H1 (cell line): Measurements from ENCODE around the gene SMG5. TPM values are rescaled to one million over a fixed set of nuclear protein-coding genes. Genes with fewer than 3 reads are reported as not detected.

ENCODE experiments used
- CTCF ChIA-PET: fragments of 300-600 bp; sonication (Branson Sonifier 250); formaldehyde crosslinking; loops from one replicate; lab custom pipeline; 2021; ENCODE audit not compliant: partially characterized antibody; lab: Charles Lee
- POLR2A ChIA-PET: fragments of 300-600 bp; sonication (Branson Sonifier 250); formaldehyde crosslinking; loops from one replicate; lab custom pipeline; 2021; ENCODE audit warnings: inconsistent platforms; ENCODE audit not compliant: partially characterized antibody; lab: Charles Lee
- DNase-seq, 2 experiments: peaks; one replicate each; pipeline versions ENCODE4 v3.0.0 to v3.0.0-alpha.2; 2010 to 2022; ENCODE audit warnings: low spot score in 2 of 2, low read depth in 1 of 2, mixed read lengths in 1 of 2
- FAIRE-seq: peaks from 2 replicates; lab custom pipeline; 2011; peaks lifted over from hg19 to GRCh38; lab: Jason Lieb, UNC
- H2AFZ ChIP-seq: 2 replicates; pipeline ENCODE4 v1.8.1; 2012; ENCODE audit warnings: low read length, inconsistent platforms
- H2AK5ac ChIP-seq: 2 replicates; pipeline ENCODE4 v1.6.1; 2013; ENCODE audit warnings: low read depth, low read length
- H2BK120ac ChIP-seq: replicated peaks from 2 replicates; pipeline ENCODE3; 2013; ENCODE audit warnings: low read depth, low read length, inconsistent platforms
- H2BK12ac ChIP-seq: 2 replicates; pipeline ENCODE4 v1.6.1; 2013; ENCODE audit warnings: low read depth, low read length
- H2BK15ac ChIP-seq: 2 replicates; pipeline ENCODE4 v1.6.1; 2013; ENCODE audit warnings: low read length
- H2BK20ac ChIP-seq: 2 replicates; pipeline ENCODE4 v1.6.1; 2013; ENCODE audit warnings: low read length
- H2BK5ac ChIP-seq: 2 replicates; pipeline ENCODE4 v1.6.1; 2013; ENCODE audit warnings: low read depth, low read length
- H3K14ac ChIP-seq: 2 replicates; pipeline ENCODE4 v1.6.1; 2013; ENCODE audit warnings: inconsistent platforms; ENCODE audit not compliant: insufficient read length
- H3K18ac ChIP-seq: 2 replicates; pipeline ENCODE4 v1.6.1; 2013; ENCODE audit warnings: low read length; ENCODE audit errors: extremely low read depth
- H3K23ac ChIP-seq: 2 replicates; pipeline ENCODE4 v1.6.1; 2013; ENCODE audit warnings: inconsistent platforms; ENCODE audit not compliant: insufficient read length
- H3K23me2 ChIP-seq: 2 replicates; pipeline ENCODE4 v1.6.1; 2013; ENCODE audit warnings: low read depth, low read length
- H3K27ac ChIP-seq: 2 replicates; pipeline ENCODE4 v1.6.1; 2011; ENCODE audit warnings: low read depth, low read length, inconsistent platforms
- H3K27me3 ChIP-seq, 4 experiments: replicated peaks in 1 of 4; 1 replicate in 1 of 4; 2 replicates in 3 of 4; pipeline versions ENCODE4 v1.6.1 to v1.8.1; 2011 to 2013; ENCODE audit warnings: low read length in 3 of 4, mild to moderate bottlenecking in 3 of 4, inconsistent platforms in 2 of 4, mixed read lengths in 2 of 4, moderate library complexity in 1 of 4; ENCODE audit not compliant: control insufficient read depth in 3 of 4, insufficient read depth in 3 of 4; ENCODE audit errors: extremely low read depth in 1 of 4
- H3K36me3 ChIP-seq, 4 experiments: 2 replicates each; pipeline versions ENCODE4 v1.6.1 to v1.8.1; 2011 to 2013; ENCODE audit warnings: mild to moderate bottlenecking in 4 of 4, low read length in 3 of 4, moderate library complexity in 2 of 4, control low read depth in 1 of 4, inconsistent platforms in 1 of 4; ENCODE audit not compliant: insufficient read depth in 4 of 4, control insufficient read depth in 2 of 4
- H3K4ac ChIP-seq: replicated peaks from 2 replicates; pipeline ENCODE3; 2013; ENCODE audit warnings: low read length, low read depth, mixed read lengths, inconsistent platforms; ENCODE audit not compliant: insufficient read length
- H3K4me1 ChIP-seq, 4 experiments: replicated peaks in 1 of 4; 1 replicate in 1 of 4; 2 replicates in 3 of 4; pipeline versions ENCODE4 v1.6.1 to v1.8.1; 2011 to 2013; ENCODE audit warnings: low read length in 3 of 4, inconsistent platforms in 2 of 4, mixed read lengths in 1 of 4; ENCODE audit not compliant: insufficient read depth in 4 of 4, control insufficient read depth in 3 of 4
- H3K4me2 ChIP-seq, 2 experiments: 2 replicates each; pipeline versions ENCODE4 v1.6.1 to v1.8.1; 2011 to 2013; ENCODE audit warnings: low read depth in 2 of 2, low read length in 2 of 2, control low read depth in 1 of 2, inconsistent platforms in 1 of 2, mild to moderate bottlenecking in 1 of 2; ENCODE audit not compliant: insufficient read depth in 1 of 2
- H3K4me3 ChIP-seq, 4 experiments: fragments of 200-600, 300-600 bp in 1 of 4; sonication (generic), shearing (Covaris generic), sonication (Bioruptor Twin) in 1 of 4; 2 replicates each; pipeline versions ENCODE4 v1.5.1 to v1.8.1; 2011 to 2016; ENCODE audit warnings: low read length in 4 of 4, low read depth in 3 of 4, control low read depth in 2 of 4, inconsistent platforms in 2 of 4, mild to moderate bottlenecking in 2 of 4, mixed read lengths in 1 of 4, moderate library complexity in 1 of 4; ENCODE audit not compliant: insufficient read depth in 2 of 4; ENCODE audit errors: extremely low read depth in 1 of 4
- H3K56ac ChIP-seq: replicated peaks from 2 replicates; pipeline ENCODE3; 2013; ENCODE audit warnings: low read depth, mild to moderate bottlenecking, mixed read lengths, low read length, inconsistent platforms; ENCODE audit not compliant: insufficient read length
- H3K79me1 ChIP-seq: 2 replicates; pipeline ENCODE4 v1.6.1; 2013; ENCODE audit warnings: low read depth, low read length, control low read depth
- H3K79me2 ChIP-seq, 2 experiments: 2 replicates each; pipeline versions ENCODE4 v1.6.1 to v1.8.1; 2012 to 2013; ENCODE audit warnings: low read length in 2 of 2, mild to moderate bottlenecking in 2 of 2, inconsistent platforms in 1 of 2; ENCODE audit not compliant: insufficient read depth in 2 of 2, control insufficient read depth in 1 of 2
- H3K9ac ChIP-seq, 4 experiments: replicated peaks in 1 of 4; 1 replicate in 1 of 4; 2 replicates in 3 of 4; pipeline versions ENCODE4 v1.6.1 to v1.8.1; 2011 to 2013; ENCODE audit warnings: low read depth in 3 of 4, low read length in 3 of 4, control low read depth in 2 of 4, mild to moderate bottlenecking in 2 of 4, moderate library complexity in 2 of 4, inconsistent platforms in 1 of 4; ENCODE audit errors: extremely low read depth in 1 of 4
- H3K9me3 ChIP-seq, 2 experiments: 2 replicates each; pipeline versions ENCODE4 v1.6.1 to v1.8.1; 2012 to 2013; ENCODE audit warnings: mild to moderate bottlenecking in 2 of 2, moderate library complexity in 2 of 2, control low read depth in 1 of 2, inconsistent platforms in 1 of 2, low read depth in 1 of 2, low read length in 1 of 2, mixed read lengths in 1 of 2; ENCODE audit not compliant: insufficient read depth in 2 of 2
- H4K20me1 ChIP-seq, 2 experiments: replicated peaks in 1 of 2; 2 replicates each; pipeline versions ENCODE3 to v1.8.1; 2011 to 2013; ENCODE audit warnings: inconsistent platforms in 2 of 2, low read length in 2 of 2, mild to moderate bottlenecking in 1 of 2; ENCODE audit not compliant: insufficient read depth in 2 of 2, control insufficient read depth in 1 of 2
- H4K5ac ChIP-seq: 2 replicates; pipeline ENCODE4 v1.6.1; 2013; ENCODE audit warnings: low read length, low read depth, mixed read lengths, inconsistent platforms; ENCODE audit not compliant: insufficient read length
- H4K8ac ChIP-seq: 2 replicates; pipeline ENCODE4 v1.8.0; 2013; ENCODE audit warnings: mild to moderate bottlenecking, moderate library complexity, low read length, inconsistent platforms; ENCODE audit not compliant: insufficient read depth; ENCODE audit errors: extremely low read depth
- H4K91ac ChIP-seq: replicated peaks from 2 replicates; pipeline ENCODE3; 2013; ENCODE audit warnings: low read length, mixed read lengths, inconsistent platforms; ENCODE audit not compliant: insufficient read length
- ATF2 ChIP-seq: IDR thresholded peaks from 2 replicates; pipeline ENCODE4 v1.6.1; 2012; ENCODE audit warnings: low read length, inconsistent platforms
- BACH1 ChIP-seq: IDR thresholded peaks from 2 replicates; pipeline ENCODE4 v1.6.1; 2012; ENCODE audit warnings: low read length, improper control_type of control experiment
- EGR1 ChIP-seq: IDR thresholded peaks from 2 replicates; pipeline ENCODE4 v1.6.1; 2011; ENCODE audit warnings: low read depth, low read length, borderline replicate concordance
- JUN ChIP-seq: IDR thresholded peaks from 2 replicates; pipeline ENCODE4 v1.6.1; 2011; ENCODE audit warnings: low read depth, mild to moderate bottlenecking, improper control_type of control experiment, low read length
- MAFK ChIP-seq: IDR thresholded peaks from 2 replicates; pipeline ENCODE4 v1.6.1; 2012; ENCODE audit warnings: low read depth, mild to moderate bottlenecking, improper control_type of control experiment, low read length
- POLR2A ChIP-seq, 2 experiments: IDR thresholded peaks; 1 replicate in 1 of 2; 2 replicates in 1 of 2; pipeline ENCODE4 v1.6.1; 2011; ENCODE audit warnings: low read depth in 2 of 2, low read length in 2 of 2, mild to moderate bottlenecking in 2 of 2; ENCODE audit errors: control extremely low read depth in 1 of 2
- SRF ChIP-seq: IDR thresholded peaks from 2 replicates; pipeline ENCODE4 v1.6.1; 2011; ENCODE audit warnings: mild to moderate bottlenecking, low read depth, low read length, moderate library complexity
- TAF7 ChIP-seq: optimal IDR thresholded peaks from 2 replicates; pipeline ENCODE3; 2011; ENCODE audit warnings: low read depth, mild to moderate bottlenecking, inconsistent platforms, low read length, moderate library complexity, borderline replicate concordance
- TEAD4 ChIP-seq: IDR thresholded peaks from 2 replicates; pipeline ENCODE4 v1.6.1; 2012; ENCODE audit warnings: low read depth, low read length, inconsistent platforms, mixed read lengths
- WGBS, 2 experiments: shearing (Covaris generic) in 1 of 2; methylation state at CpG; one replicate each; pipeline versions ENCODE4 v1.1.6 to v1.1.7; 2013 to 2015; ENCODE audit warnings: low lambda C conversion rate in 2 of 2, mixed read lengths in 2 of 2, inconsistent platforms in 1 of 2, low coverage in 1 of 2, missing lambda C conversion rate in 1 of 2; ENCODE audit not compliant: insufficient replicate concordance in 2 of 2, insufficient coverage in 1 of 2, insufficient read length in 1 of 2; ENCODE audit errors: extremely low coverage in 1 of 2, missing lambda C conversion rate in 1 of 2; 5-methylcytosine and 5-hydroxymethylcytosine counted together
- polyA plus RNA-seq, 7 experiments: library from polyadenylated mRNA; depleted of rRNA in 3 of 7; stranded (reverse) in 5 of 7; unstranded in 2 of 7; fragments of >200 nt in 5 of 7; fragments of 200-250 nt in 2 of 7; gene quantifications; 1 replicate in 5 of 7; 2 replicates in 1 of 7; 4 replicates in 1 of 7; pipeline versions ENCODE4 v1.2.1 to v1.2.3, GENCODE V29; 2011 to 2013; ENCODE audit warnings: missing spikeins in 2 of 7, mixed read lengths in 2 of 7
- total RNA-seq: library from RNA; stranded (reverse); fragmentation: NEBNext Ultra II Directional; extraction: Animal tissue kit (Norgen Biotek cat#: 25700); gene quantifications from 2 replicates; pipeline ENCODE4 v1.2.1, GENCODE V29; 2021

Gene SMG5
- total and polyA plus RNA-seq, 2 of the 8 experiments (the other 6 are each of a cell fraction or from before 2014, with no cell fraction given), result 32.7 to 98.0 TPM

GRCh38 chr1:156214024-156214748, 68.4 kb downstream of the SMG5 start:
- H3K18ac ChIP-seq, result no peak overlapping the region
- no peak overlapping the region for H2AFZ ChIP-seq
- no peak overlapping the region for H2AK5ac ChIP-seq
- H4K20me1 ChIP-seq, result no peaks in the 10 kb centered on the region
- H3K23ac ChIP-seq, result no peak overlapping the region
- FAIRE-seq (no peak), DNase-seq (no peak)
- no peak overlapping the region for H4K91ac ChIP-seq
- CTCF ChIA-PET, result interaction anchor here (0.6 to 4.5 kb wide), 11 partner anchors 11 to 617 kb away, joined by 3 to 34 read pairs (median 5); partner anchors contain the start of gene SLC25A44
- peak overlapping the region; percentile 63 to 86; a peak in 3 of 4 replicates for H3K4me2 ChIP-seq
- peaks cover 0 to 5% (median 3%) of the 10 kb centered on the region in 4 experiments; a peak in 4 of 7 replicates for H3K4me1 ChIP-seq
- H3K79me2 ChIP-seq, result peaks cover 7 to 24% of the 10 kb centered on the region in 2 experiments
- WGBS, 2 experiments, result 95% methylated on average over 13 of the region's 16 CpGs; no CpG with 5 or more reads in 1 of the 2 experiments
- no peak overlapping the region for H3K14ac ChIP-seq
- TF ChIP-seq POLR2A (IDR thresholded peaks at IDR 0.05; ENCODE audit: control extremely low read depth in 1 of 2, low read depth in 2 of 2, low read length in 2 of 2) (no peak), TEAD4 (no peak), SRF (no peak), ATF2 (no peak), MAFK (peak; percentile 29; the same call in 1 of the 2 replicates), JUN (no peak), EGR1 (no peak), BACH1 (peak; percentile 59; the same call in 1 of the 2 replicates), TAF7 (no peak)
- H3K4me3 ChIP-seq, result peak overlapping the region in 3 of 4 experiments; percentile 88 to 97 (median 96); a peak in 7 of 8 replicates
- H2BK5ac ChIP-seq, result no peak overlapping the region; the same call in 1 of the 2 replicates
- 0 out of 2 replicates have a peak overlapping the region, but pooled peaks have one; percentile 98 for H2BK15ac ChIP-seq
- H3K79me1 ChIP-seq, result peaks cover 4% of the 10 kb centered on the region
- no peak overlapping the region for H3K56ac ChIP-seq
- no peaks in the 10 kb centered on the region for H3K27me3 ChIP-seq
- H3K4ac ChIP-seq, result no peak overlapping the region
- no peak overlapping the region for H2BK20ac ChIP-seq
- 0 out of 2 replicates have a peak, but pooled peaks cover 3% of the 10 kb centered on the region for H3K23me2 ChIP-seq
- H2BK12ac ChIP-seq, result no peak overlapping the region
- H3K9me3 ChIP-seq, result no peaks in the 10 kb centered on the region; a peak in 1 of 4 replicates
- H3K9ac ChIP-seq, result no peak overlapping the region; a peak in 3 of 7 replicates
- no peak overlapping the region for H2BK120ac ChIP-seq
- H3K36me3 ChIP-seq, result peaks cover 3 to 22% (median 5%) of the 10 kb centered on the region in 4 experiments; a peak in 6 of 8 replicates
- H3K27ac ChIP-seq, result 0 out of 2 replicates have a peak overlapping the region, but pooled peaks have one; percentile 45
- POLR2A ChIA-PET, result interaction anchor here (0.6 to 6.5 kb wide), 17 partner anchors 10 to 117 kb away, joined by 3 to 77 read pairs (median 11); partner anchors contain the start of genes LMNA, SEMA4A, SLC25A44 and SMG5
- H4K5ac ChIP-seq, result no peak overlapping the region
- H4K8ac ChIP-seq, result no peak overlapping the region
